HFF-Myc (cell line): ENCODE measurements around the gene EDEM1.

Source experiments
- DNase-seq: peaks from one replicate; pipeline ENCODE4 v3.0.0-alpha.2; 2011; ENCODE audit warnings: low read depth; ENCODE audit errors: extremely low read depth
- H3K4me3 ChIP-seq: replicated peaks from 2 replicates; pipeline ENCODE4 v1.5.1; 2011; ENCODE audit warnings: low read depth, mild to moderate bottlenecking, control low read depth, low read length
- TF ChIP-seq, protein P1 (sequence below): IDR thresholded peaks from 2 replicates; pipeline ENCODE4 v1.5.1; 2012; ENCODE audit warnings: mild to moderate bottlenecking, low read depth, low read length, control low read depth; ENCODE audit errors: missing control alignments

EDEM1 gene

DNA sequence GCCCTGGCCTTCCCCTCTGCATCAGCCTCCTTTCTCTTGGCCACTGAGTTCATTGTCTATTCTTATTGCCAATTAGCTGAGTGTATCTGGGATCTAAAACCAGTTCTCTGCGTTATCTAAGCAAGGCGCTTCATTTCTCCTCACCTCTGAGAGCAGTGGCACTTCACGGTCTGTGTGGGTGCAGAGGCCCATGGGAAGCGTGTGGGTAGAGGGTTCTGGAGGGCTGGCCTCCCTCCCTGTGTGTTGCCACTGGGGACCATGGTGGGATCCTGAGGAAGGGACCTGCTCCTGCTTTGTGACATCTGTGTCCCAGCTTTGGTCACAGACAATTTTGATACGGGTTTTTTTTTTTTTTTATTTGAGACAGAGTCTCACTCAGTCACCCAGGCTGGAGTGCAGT lies 32.7 kb downstream of the EDEM1 start:
- H3K4me3 ChIP-seq, result no peak overlapping the region
- no peak for DNase-seq
- TF ChIP-seq, protein P1, sequence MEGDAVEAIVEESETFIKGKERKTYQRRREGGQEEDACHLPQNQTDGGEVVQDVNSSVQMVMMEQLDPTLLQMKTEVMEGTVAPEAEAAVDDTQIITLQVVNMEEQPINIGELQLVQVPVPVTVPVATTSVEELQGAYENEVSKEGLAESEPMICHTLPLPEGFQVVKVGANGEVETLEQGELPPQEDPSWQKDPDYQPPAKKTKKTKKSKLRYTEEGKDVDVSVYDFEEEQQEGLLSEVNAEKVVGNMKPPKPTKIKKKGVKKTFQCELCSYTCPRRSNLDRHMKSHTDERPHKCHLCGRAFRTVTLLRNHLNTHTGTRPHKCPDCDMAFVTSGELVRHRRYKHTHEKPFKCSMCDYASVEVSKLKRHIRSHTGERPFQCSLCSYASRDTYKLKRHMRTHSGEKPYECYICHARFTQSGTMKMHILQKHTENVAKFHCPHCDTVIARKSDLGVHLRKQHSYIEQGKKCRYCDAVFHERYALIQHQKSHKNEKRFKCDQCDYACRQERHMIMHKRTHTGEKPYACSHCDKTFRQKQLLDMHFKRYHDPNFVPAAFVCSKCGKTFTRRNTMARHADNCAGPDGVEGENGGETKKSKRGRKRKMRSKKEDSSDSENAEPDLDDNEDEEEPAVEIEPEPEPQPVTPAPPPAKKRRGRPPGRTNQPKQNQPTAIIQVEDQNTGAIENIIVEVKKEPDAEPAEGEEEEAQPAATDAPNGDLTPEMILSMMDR, result no peak

GRCh38 chr3:5220667-5221431 lies 33.3 kb downstream of the EDEM1 start:
- TF ChIP-seq, protein P1, result no peak
- DNase-seq, result no peak
- H3K4me3 ChIP-seq, result no peak overlapping the region

DNA sequence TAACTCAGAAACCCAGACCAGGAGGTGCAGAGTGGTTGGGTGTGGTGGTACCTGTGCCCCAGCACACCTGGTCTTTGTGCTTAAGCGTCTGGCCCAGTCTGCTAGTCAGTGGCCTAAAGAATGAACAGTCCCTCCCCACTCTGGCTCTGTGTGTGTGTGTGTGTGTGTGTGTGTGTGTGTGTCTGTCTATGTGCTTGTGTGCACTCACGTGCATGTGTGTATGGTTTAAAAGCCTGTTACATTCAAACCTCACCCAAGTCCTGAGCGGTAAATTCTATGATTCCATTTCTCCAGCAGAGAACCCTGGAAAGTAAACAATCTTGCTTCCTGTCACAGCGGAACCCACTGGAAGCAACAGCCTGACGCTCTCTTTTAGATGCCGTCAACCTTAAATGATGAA lies 34.2 kb downstream of the EDEM1 start:
- no peak overlapping the region for H3K4me3 ChIP-seq
- TF ChIP-seq, protein P1, result no peak
- DNase-seq, result no peak

GRCh38 chr3:5222283-5223005 lies 34.9 kb downstream of the EDEM1 start:
- TF ChIP-seq, protein P1, result no peak
- H3K4me3 ChIP-seq, result no peak overlapping the region
- no peak for DNase-seq

DNA sequence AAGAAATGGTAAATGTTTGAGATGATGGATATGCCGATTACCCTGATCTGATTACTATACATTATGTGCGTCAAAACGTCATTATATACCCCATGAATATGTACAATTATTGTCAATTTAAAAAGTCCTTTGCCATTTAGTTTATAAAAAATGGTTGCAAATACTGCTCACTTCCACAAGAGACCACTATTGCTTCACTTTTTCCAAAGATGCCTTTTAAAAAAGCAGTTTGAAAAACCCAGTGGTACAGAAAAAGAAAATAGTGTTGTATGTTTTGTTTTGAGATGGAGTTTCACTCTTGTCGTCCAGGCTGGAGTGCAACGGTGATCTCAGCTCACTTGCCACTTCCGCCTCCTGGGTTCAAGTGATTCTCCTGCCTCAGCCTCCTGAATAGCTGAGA lies 39.3 kb downstream of the EDEM1 start:
- peak; percentile 2 for DNase-seq
- H3K4me3 ChIP-seq, result no peak overlapping the region
- TF ChIP-seq, protein P1, result no peak

GRCh38 chr3:5227812-5228211 lies 40.3 kb downstream of the EDEM1 start:
- TF ChIP-seq, protein P1, result no peak
- DNase-seq, result no peak
- H3K4me3 ChIP-seq, result no peak overlapping the region

DNA sequence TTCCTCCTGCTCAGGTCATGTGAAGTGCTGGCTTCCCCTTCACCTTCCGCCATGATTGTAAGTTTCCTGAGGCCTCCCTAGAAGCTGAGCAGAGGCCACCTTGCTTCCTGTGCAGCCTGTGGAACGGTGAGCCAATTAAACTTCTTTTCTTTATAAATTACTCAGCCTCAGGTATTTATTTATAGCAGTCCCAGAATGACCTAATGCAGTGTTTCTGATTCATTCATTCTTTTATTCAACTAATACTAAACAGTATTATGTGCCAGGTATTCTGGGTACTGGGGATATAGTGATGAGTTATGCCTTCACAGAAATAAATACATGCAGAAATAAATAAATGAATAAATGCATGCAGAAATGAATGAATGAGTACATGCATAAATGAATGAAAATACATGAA lies 41.9 kb downstream of the EDEM1 start:
- DNase-seq, result no peak
- H3K4me3 ChIP-seq, result no peak overlapping the region
- TF ChIP-seq, protein P1, result no peak
